ENCODE data around the gene GRIA4.

Gene GRIA4

GRCh38 chr11:105582497-105582896 is 27.4 kb upstream of the GRIA4 start:
- no peaks in the 10 kb centered on the region for H3K36me3 ChIP-seq
- TF ChIP-seq, protein P1, sequence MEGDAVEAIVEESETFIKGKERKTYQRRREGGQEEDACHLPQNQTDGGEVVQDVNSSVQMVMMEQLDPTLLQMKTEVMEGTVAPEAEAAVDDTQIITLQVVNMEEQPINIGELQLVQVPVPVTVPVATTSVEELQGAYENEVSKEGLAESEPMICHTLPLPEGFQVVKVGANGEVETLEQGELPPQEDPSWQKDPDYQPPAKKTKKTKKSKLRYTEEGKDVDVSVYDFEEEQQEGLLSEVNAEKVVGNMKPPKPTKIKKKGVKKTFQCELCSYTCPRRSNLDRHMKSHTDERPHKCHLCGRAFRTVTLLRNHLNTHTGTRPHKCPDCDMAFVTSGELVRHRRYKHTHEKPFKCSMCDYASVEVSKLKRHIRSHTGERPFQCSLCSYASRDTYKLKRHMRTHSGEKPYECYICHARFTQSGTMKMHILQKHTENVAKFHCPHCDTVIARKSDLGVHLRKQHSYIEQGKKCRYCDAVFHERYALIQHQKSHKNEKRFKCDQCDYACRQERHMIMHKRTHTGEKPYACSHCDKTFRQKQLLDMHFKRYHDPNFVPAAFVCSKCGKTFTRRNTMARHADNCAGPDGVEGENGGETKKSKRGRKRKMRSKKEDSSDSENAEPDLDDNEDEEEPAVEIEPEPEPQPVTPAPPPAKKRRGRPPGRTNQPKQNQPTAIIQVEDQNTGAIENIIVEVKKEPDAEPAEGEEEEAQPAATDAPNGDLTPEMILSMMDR (IDR thresholded peaks at IDR 0.05): no peak

DNA sequence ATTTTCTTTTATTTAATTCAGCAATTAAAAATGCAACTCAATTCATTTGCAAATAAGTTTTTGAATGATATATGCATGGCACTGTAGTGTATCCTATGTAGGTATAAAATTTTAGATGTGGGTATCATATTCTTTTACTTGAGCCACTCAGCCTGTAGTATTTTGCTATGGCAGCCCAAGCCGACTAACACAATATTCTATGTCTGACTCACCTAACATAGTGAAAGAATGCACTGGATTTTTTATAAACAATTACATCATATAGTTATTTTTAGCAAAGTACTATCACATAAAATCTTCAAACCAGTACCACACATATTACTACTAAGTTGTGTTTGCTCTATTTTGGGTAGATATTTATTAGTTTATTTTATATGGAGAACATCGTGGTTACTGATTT is 21.9 kb upstream of the GRIA4 start:
- no peaks in the 10 kb centered on the region for H3K27me3 ChIP-seq
- no peaks in the 10 kb centered on the region for H3K36me3 ChIP-seq
- TF ChIP-seq, protein P1 (IDR thresholded peaks at IDR 0.05): no peak
- no peak overlapping the region for H3K27ac ChIP-seq
- no peak overlapping the region for H3K4me3 ChIP-seq (ENCODE audit: low read depth in 1 of 2, low read length in 1 of 2)
- H3K9me3 ChIP-seq: no peaks in the 10 kb centered on the region
- no peaks in the 10 kb centered on the region for H3K4me1 ChIP-seq (ENCODE audit: control insufficient read depth in 1 of 2, insufficient read depth in 1 of 2, low read depth in 1 of 2, low read length in 1 of 2)

More at GRCh38 chr11:105582497-105582896, 27.4 kb upstream of the GRIA4 start:
- H3K9me3 ChIP-seq: no peaks in the 10 kb centered on the region
- no peak overlapping the region for H3K27ac ChIP-seq
- H3K27me3 ChIP-seq: no peaks in the 10 kb centered on the region
- no peak overlapping the region for H3K4me3 ChIP-seq (ENCODE audit: low read depth in 1 of 2, low read length in 1 of 2)
- no peaks in the 10 kb centered on the region for H3K4me1 ChIP-seq (ENCODE audit: control insufficient read depth in 1 of 2, insufficient read depth in 1 of 2, low read depth in 1 of 2, low read length in 1 of 2)

- H3K27ac ChIP-seq: no peak overlapping the region
- TF ChIP-seq, protein P1 (IDR thresholded peaks at IDR 0.05): no peak
- H3K4me3 ChIP-seq (ENCODE audit: low read depth in 1 of 2, low read length in 1 of 2): no peak overlapping the region
- H3K9me3 ChIP-seq: no peaks in the 10 kb centered on the region
- H3K4me1 ChIP-seq (ENCODE audit: control insufficient read depth in 1 of 2, insufficient read depth in 1 of 2, low read depth in 1 of 2, low read length in 1 of 2): no peaks in the 10 kb centered on the region
- H3K36me3 ChIP-seq: no peaks in the 10 kb centered on the region
- no peaks in the 10 kb centered on the region for H3K27me3 ChIP-seq
These were observed 20.5 kb upstream of the GRIA4 start for GRCh38 chr11:105589346-105589745.

- Histone ChIP-seq H3K36me3 (no peaks in the 10 kb centered on the region), H3K27ac (no peak overlapping the region), H3K9me3 (no peaks in the 10 kb centered on the region), H3K4me1 (ENCODE audit: control insufficient read depth in 1 of 2, insufficient read depth in 1 of 2, low read depth in 1 of 2, low read length in 1 of 2) (no peaks in the 10 kb centered on the region), H3K27me3 (no peaks in the 10 kb centered on the region), H3K4me3 (ENCODE audit: low read depth in 1 of 2, low read length in 1 of 2) (no peak overlapping the region)
- TF ChIP-seq, protein P1 (IDR thresholded peaks at IDR 0.05): no peak
These were observed 17.8 kb upstream of the GRIA4 start for GRCh38 chr11:105592035-105592434.

DNA sequence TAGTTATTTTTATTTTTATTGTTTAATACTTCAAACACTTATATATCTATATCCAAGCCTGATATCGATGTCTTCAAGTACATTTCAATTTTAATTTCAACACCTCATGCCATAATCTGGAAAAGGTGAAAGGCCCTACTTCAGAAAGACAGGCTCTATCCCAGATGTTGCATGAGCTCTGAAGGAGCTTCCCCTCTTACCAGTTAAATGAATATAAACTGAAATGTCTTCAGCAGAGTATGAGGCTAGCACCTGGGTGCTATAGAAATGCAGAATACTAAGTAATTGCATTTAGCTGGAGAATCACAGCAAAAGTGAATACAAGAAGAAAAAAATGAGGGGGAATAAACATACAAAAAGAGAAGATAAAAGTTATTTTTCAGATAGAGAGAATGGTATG is 11.5 kb upstream of the GRIA4 start:
- TF ChIP-seq, protein P1 (IDR thresholded peaks at IDR 0.05): no peak
- no peaks in the 10 kb centered on the region for H3K4me1 ChIP-seq (ENCODE audit: control insufficient read depth in 1 of 2, insufficient read depth in 1 of 2, low read depth in 1 of 2, low read length in 1 of 2)

DNA sequence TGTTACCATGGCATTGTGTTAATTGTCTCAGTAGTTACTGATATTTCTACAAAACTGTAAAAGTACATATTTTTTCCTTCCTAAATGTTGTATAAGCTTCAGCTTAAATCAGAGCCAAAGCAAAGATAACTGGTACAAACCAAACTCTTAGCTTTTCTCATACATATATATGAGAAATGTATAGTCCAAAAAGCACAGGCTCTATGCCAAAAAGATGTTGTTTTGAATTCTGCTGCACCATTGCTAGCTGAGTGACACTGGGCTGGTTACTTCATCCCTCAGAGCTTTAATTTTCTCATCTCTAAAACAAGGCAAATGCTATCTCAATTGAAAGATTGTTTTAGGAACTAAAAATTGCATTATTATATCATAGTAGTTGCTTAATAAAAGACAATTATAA is 6.7 kb upstream of the GRIA4 start:
- Histone ChIP-seq H3K4me1 (ENCODE audit: control insufficient read depth in 1 of 2, insufficient read depth in 1 of 2, low read depth in 1 of 2, low read length in 1 of 2) (no peaks in the 10 kb centered on the region), H3K9me3 (no peaks in the 10 kb centered on the region), H3K36me3 (no peaks in the 10 kb centered on the region), H3K27me3 (peaks cover 1% of the 10 kb centered on the region), H3K27ac (no peak overlapping the region), H3K4me3 (ENCODE audit: low read depth in 1 of 2, low read length in 1 of 2) (no peak overlapping the region)
- TF ChIP-seq, protein P1 (IDR thresholded peaks at IDR 0.05): no peak

More for the DNA sequence above, 11.5 kb upstream of the GRIA4 start:
- Histone ChIP-seq H3K4me3 (ENCODE audit: low read depth in 1 of 2, low read length in 1 of 2) (no peak overlapping the region), H3K27me3 (no peaks in the 10 kb centered on the region), H3K27ac (no peak overlapping the region), H3K36me3 (no peaks in the 10 kb centered on the region), H3K9me3 (no peaks in the 10 kb centered on the region)

Measured in neutrophil (primary cell).